Activated T-helper 2 cell treated with anti-CD3 and anti-CD28 coated beads, Interferon-gamma antibody, Interleukin-2, Interleukin-4, amounts not matched to agents 10 μg/mL and 5 μg/mL and 100 μg/mL, durations not matched to agents 14 hours and 24 hours and 36 hours (primary cell): Measurements from ENCODE around the gene RHOB. TPM values are rescaled to one million over a fixed set of nuclear protein-coding genes. Genes with fewer than 3 reads are reported as not detected.
"Not testable (repeated sequence)": the region's sequence is repeated elsewhere in the genome, so short reads cannot be mapped to it uniquely, and the experiment has no call there.

Experiments used
- DNase-seq: peaks from one replicate; pipeline ENCODE4 v3.0.0; 2021; ENCODE audit warnings: low spot score
- H3K27ac Mint-ChIP-seq: one replicate; pipeline ENCODE4 v1.8.0; 2021; ENCODE audit warnings: mixed read lengths
- H3K27me3 Mint-ChIP-seq: one replicate; pipeline ENCODE4 v1.8.0; 2021; ENCODE audit warnings: low read depth, mixed read lengths
- H3K36me3 Mint-ChIP-seq: one replicate; pipeline ENCODE4 v1.8.0; 2021; ENCODE audit warnings: low read depth, mixed read lengths
- H3K4me1 Mint-ChIP-seq: one replicate; pipeline ENCODE4 v1.8.0; 2021; ENCODE audit warnings: low read depth, mixed read lengths
- H3K4me3 Mint-ChIP-seq: one replicate; pipeline ENCODE4 v1.8.0; 2021; ENCODE audit warnings: low read depth, mild to moderate bottlenecking, moderate library complexity, mixed read lengths
- H3K9me3 Mint-ChIP-seq: one replicate; pipeline ENCODE4 v1.8.0; 2021; ENCODE audit warnings: mixed read lengths
- intact Hi-C: fragments of 100-400 bp; cut with micrococcal nuclease; formaldehyde crosslinking; loops from one replicate; pipeline ENCODE4 v1.15.1; 2023
- total RNA-seq: library from RNA; stranded (reverse); gene quantifications from 2 replicates; pipeline ENCODE4 v1.2.3, GENCODE V29; 2022

RHOB gene
- total RNA-seq, 1 donor from 2014 or later: 119 TPM

DNA sequence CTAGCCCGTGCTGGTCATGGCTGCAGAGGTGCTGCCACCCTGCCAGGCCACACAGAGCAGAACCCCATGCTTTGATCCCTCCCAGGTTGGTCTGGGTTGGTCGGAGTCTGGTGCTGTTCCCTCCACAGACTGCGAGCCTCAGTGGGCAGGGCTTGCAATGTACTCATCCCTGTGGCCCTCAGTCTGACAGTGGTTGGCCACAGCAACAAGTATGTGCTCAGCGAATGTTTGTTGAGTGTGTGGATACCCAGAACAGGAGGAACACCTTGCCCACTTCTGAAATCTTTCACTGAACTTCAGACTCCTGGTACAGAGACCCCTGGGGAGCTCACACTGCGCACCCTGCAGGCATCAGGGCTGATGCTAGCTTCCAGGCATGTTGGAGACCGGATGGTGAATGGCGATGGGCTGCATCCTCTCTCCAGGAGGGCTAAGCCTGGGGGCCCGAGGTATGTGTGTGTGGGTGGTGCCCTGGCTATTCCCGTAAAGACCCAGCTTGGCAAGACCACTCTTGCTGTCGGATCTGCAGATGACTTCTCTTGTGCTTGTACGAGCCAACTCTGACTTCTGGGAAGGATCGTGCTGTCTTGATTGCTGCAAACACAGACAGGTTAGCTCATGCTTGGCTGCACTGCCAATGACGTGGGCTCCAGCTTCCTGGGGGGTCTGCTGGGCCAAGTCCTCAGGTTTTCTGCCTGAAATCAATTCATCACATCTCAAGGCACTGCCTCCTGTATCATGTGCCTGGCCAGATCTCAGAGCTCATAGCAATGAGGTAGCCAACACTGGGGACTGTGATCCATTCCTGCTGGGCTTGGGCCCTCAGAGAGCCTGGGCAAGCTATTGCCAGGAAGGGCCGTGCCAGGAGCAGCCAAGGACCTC, 43.7 kb downstream of the RHOB start:
- no peaks in the 10 kb centered on the region for H3K27me3 Mint-ChIP-seq
- no peaks in the 10 kb centered on the region for H3K4me1 Mint-ChIP-seq
- no peak overlapping the region for H3K27ac Mint-ChIP-seq
- no peaks in the 10 kb centered on the region for H3K36me3 Mint-ChIP-seq
- intact Hi-C loops: no loop called here
- no peak overlapping the region for H3K4me3 Mint-ChIP-seq
- H3K9me3 Mint-ChIP-seq: no peaks in the 10 kb centered on the region
- no peak for DNase-seq

DNA sequence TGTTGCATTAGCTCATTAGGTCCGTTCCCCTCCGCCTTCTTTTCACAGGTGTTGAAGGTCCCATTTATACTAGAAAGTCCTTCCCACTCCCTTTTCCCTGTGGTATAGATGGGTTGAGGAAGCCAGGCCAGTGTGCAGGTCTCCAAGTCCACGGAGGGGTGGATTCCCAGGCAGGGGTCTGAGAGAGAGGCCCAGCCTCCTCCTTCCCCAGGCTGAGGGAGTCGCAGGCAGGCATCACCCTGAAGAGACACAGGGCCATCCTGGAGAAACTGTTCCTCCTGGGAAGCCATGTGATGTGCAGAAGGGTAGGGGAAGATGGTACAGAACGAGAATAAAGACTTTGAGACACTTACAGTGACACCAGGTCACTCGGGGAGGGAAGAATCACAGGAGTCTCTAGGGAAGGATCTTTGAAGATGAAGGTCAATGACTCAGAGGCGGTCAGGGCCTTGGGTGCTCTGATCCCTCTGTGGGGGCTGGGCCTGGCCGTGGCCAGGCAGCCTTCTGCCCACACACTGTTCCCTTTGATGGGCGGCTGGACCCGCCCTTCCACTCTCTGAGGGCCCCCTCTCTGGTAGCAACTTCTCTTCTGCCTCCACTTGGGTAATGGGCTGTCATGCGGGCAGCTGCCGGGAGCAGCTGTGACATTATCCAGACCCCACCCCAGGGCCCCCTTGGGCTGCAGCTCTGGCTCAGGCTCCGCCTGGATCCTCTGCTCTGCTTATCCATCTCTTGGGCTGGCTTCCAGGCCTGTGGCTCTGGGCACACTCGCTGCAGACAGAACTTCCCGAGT, 45.1 kb downstream of the RHOB start:
- H3K9me3 Mint-ChIP-seq: no peaks in the 10 kb centered on the region
- no peaks in the 10 kb centered on the region for H3K36me3 Mint-ChIP-seq
- no peaks in the 10 kb centered on the region for H3K4me1 Mint-ChIP-seq
- intact Hi-C loops: no loop called here
- H3K27me3 Mint-ChIP-seq: no peaks in the 10 kb centered on the region
- DNase-seq: no peak
- no peak overlapping the region for H3K27ac Mint-ChIP-seq
- no peak overlapping the region for H3K4me3 Mint-ChIP-seq

DNA sequence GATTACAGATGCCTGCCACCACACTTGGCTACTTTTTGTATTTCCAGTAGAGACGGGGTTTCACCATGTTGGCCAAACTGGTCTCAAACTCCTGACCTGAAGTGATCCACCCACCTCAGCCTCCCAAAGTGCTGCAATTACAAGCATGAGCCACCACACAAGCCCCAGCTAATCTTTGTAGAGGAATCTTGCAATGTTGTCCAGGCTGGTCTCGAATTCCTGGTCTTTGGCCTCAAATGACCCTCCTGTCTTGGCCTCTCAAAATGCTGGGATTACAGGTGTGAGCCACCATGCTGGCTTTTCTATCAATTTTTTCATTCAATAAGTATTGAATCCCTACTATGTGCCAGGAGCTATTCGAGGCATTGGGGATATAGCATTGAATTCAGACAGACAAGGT, 46.2 kb downstream of the RHOB start:
- H3K27ac Mint-ChIP-seq, H3K4me3 Mint-ChIP-seq, H3K27me3 Mint-ChIP-seq, DNase-seq, intact Hi-C loops, H3K9me3 Mint-ChIP-seq, H3K4me1 Mint-ChIP-seq, H3K36me3 Mint-ChIP-seq: not testable (repeated sequence)

DNA sequence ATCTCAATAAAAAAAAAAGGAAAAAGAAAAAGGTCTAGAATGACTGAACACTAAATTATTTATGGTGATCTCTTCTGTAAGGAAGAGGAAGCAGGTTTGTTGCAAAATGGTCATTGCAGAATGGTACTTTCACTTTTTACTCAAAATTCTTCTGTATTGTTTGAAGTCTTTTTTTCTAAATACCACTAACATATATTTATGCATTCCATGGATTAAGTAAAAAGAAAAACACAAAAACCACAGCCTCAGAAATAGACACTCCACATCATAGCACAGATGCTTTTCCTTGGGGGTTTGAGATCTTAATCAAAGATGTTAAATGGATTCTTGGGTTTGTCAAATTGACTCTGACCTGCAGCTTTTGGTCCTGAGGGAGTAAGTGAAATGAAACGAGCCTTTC, 47.4 kb downstream of the RHOB start:
- H3K27me3 Mint-ChIP-seq: peaks cover 2% of the 10 kb centered on the region
- H3K4me3 Mint-ChIP-seq: no peak overlapping the region
- H3K4me1 Mint-ChIP-seq: no peaks in the 10 kb centered on the region
- H3K27ac Mint-ChIP-seq: no peak overlapping the region
- DNase-seq: no peak
- intact Hi-C loops: no loop called here
- H3K9me3 Mint-ChIP-seq: no peaks in the 10 kb centered on the region
- H3K36me3 Mint-ChIP-seq: no peaks in the 10 kb centered on the region

DNA sequence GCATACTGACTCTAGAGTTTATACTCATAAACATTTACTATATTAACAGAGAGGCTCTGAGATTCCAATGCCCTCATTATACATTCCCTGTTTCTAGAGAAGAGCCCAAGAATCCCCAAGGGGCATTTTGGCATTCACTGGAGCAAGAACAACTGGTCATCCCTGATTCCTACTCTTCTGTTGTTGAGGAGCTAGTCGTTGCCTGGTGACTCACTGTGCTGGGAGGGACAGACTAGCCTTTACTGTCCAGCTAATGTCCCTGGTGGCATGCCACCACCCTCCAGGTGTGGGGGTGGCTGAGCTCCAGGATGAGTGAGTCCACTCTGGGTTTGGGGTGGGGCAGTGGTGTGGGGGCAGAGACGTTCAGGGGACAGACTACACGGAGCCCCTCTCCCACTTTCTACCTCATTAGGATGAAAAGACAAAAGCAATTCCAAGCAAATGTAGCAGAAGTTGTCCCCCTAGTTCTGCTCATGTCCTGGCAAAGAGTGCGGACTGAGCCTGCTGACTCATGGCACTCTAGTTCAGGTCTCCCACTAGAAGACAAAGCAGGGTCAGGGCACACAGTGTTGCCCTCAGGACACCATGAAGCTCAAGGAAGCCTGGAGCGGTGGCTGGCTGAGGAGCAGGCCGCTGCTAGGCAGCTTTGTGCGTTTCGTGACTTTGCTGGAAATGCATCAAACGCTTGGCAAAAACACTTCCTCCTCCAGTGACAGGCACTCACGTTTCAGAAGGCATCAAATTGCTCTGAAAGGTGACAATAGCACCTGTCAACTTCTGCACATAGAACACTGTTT, 49.4 kb downstream of the RHOB start:
- no peak for DNase-seq
- Mint-ChIP-seq H3K27ac (no peak overlapping the region), H3K4me3 (no peak overlapping the region), H3K27me3 (peaks cover 6% of the 10 kb centered on the region), H3K9me3 (no peaks in the 10 kb centered on the region), H3K4me1 (no peaks in the 10 kb centered on the region), H3K36me3 (no peaks in the 10 kb centered on the region)
- intact Hi-C loops: no loop called here

DNA sequence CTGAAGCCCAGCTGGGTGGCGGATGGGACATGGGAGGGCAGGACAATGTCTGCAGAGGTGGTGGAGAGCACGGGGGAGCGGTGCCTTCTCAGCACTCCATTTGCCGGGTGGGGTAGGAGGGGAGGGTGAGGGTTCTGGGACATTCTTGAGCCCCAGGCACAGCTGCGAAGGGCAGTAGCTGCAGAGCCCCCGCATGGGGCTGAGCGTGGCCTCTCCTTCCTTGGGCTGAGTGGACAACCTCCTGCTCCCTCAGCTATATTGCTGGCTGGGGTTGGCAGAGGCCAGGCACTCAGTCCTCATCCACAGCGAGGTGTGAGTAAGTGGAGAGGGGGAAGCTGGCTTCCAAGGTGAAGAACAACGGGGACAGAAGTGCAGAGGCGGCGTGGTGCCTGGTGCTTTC, 50.1 kb downstream of the RHOB start:
- Mint-ChIP-seq H3K27ac (no peak overlapping the region), H3K27me3 (peaks cover 6% of the 10 kb centered on the region), H3K36me3 (no peaks in the 10 kb centered on the region), H3K4me3 (no peak overlapping the region), H3K9me3 (no peaks in the 10 kb centered on the region), H3K4me1 (no peaks in the 10 kb centered on the region)
- intact Hi-C loops: no loop called here
- no peak for DNase-seq

Other genes with a start within 250 kb of the RHOB start
- gene SDC1, start 221.9 kb upstream of the RHOB start, total RNA-seq: 0.59 and 0.62 TPM in 2 replicates
- 121 and 127 TPM in 2 replicates for gene PUM2, start 96.2 kb upstream of the RHOB start, total RNA-seq
- 11.5 and 11.9 TPM in 2 replicates for gene HS1BP3, start 204.0 kb downstream of the RHOB start, total RNA-seq
- 0.05 and 0.11 TPM in 2 replicates for gene GDF7, start 220.1 kb downstream of the RHOB start, total RNA-seq